Activated T-cell treated with anti-CD3 and anti-CD28 coated beads for 48 hours (primary cell): Measurements from ENCODE around the gene NPSR1.
"Not testable (repeated sequence)": the region's sequence is repeated elsewhere in the genome, so short reads cannot be mapped to it uniquely, and the experiment has no call there.

Experiments
- DNase-seq: peaks from one replicate; pipeline ENCODE4 v3.0.0-alpha.2; 2020; ENCODE audit warnings: low read depth

NPSR1 gene

DNA sequence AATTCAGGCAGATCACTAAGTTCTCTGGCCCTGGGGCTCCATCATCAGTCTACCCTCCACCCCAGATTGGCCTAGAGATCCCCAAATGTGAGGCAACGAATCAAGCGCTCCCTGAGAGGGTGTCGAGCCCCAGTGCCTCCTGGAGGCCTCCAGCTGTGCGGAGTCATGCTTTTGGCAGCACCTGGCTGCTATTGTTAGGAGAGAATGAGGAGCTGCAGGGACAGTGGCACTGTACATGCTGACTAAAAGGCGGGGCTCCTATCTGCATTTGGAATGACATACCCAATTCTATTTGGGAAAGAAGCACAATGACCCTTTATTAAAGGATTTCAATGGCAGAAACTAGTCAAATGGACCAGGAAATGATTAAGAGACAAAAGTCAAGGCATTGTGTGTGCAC, 217.5 kb downstream of the NPSR1 start:
- DNase-seq, result no peak

DNA sequence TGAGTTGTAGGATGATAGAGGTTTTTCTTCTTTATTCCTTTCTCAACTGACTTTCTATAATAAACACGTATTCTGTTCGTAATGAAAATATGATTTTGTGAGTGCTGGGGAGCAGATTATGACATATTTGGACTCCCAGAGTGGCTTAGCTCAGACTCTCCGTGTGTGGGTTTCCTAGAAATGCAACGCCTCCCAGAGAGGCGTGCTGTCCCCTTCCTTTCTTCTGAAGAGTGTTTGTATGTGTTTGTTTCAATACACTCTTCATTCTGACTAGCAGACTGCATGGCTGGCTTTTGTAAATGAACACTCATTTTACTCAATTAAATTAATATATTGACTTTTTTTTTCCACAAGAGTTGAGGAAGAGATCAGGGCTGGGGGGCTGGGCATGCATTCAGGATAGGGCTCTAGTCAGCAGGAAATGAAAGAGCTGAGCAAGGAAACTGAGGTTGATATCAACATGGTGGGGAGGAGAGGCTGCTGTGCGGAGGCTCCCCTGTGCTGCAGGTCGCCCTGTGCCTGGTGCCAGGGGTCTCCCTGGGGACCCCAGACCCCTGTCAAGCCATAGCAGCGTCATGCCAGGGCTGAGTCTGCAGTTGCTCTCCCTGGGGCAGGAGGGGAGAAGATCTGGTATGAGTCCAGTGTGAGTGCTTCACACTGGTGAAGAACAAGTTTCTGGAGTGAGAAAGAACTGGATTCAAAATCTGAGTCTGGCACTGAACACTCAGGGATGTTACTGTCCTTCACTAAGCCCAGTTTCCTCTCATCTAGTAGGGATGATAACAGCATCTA, 221.1 kb downstream of the NPSR1 start:
- not testable (repeated sequence) for DNase-seq

DNA sequence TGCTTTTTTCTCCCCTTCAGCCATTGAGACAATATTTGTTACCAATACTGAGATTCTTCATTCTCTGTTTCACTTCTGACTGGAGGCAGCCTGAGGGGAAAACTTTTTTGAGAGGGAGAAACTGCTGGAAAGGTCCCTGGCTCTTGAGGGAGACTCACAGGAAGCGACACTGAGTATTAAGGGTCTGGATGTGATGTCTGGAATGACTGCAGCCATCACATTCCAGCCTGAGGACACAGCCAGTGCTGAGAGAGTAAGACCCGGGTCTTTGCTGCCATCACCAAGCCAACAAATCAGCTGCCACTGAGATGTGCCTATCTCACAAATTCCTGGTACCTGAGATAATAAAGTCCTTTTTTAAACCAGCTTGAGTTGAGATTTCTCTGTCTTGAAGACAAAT, 221.9 kb downstream of the NPSR1 start:
- no peak for DNase-seq

DNA sequence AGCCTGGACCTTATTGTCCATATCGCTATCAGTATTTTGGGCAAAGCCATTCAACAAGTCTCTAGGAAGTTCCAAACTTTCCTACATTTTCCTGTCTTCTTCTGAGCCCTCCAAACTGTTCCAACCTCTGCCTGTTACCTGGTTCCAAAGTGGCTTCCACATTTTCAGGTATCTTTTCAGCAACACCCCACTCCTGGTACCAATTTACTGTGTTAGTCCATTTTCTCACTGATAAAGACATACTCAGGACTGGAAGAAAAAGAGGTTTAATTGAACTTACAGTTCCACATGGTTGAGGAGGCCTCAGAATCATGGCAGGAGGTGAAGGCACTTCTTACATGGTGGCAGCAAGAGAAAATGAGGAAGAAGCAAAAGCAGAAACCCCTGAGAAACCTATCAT, 225.8 kb downstream of the NPSR1 start:
- not testable (repeated sequence) for DNase-seq

DNA sequence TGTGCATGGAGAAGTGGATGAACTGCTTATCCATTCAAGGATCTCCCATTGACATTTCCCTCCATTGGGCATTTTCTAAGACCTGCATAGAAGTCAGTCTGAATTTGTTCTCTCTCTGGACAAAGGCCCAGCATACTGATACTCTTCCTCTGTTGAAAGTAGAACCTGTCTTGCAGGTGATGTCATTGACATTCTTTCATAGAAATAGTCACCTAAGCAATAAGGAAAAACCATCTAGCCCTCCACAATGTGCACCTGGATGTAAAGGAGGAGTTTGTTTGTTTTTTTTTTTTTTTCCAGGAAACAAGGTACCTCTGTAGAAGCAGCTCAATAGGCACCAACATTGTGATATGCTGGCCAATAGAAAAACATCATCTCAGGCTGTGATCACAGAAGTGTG, 228.8 kb downstream of the NPSR1 start:
- DNase-seq, result no peak

DNA sequence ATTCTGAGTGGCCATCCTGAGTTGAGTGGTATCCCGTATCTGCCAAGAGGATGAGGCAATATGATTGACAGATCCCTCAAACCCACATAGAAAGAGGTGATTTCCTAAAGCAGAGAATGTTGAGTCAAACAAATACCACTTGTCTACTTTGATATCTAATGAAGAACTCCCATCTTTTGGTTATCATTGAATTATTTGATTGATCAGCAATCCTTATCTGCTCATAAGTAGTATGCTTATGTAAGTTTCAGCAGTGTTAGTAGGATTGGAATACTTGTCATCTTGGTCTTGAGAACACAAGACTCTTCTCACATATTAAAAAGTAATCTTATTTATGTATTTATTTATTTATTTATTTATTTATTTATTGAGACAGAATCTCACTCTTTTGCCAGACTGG, 231.9 kb downstream of the NPSR1 start:
- DNase-seq, result no peak

DNA sequence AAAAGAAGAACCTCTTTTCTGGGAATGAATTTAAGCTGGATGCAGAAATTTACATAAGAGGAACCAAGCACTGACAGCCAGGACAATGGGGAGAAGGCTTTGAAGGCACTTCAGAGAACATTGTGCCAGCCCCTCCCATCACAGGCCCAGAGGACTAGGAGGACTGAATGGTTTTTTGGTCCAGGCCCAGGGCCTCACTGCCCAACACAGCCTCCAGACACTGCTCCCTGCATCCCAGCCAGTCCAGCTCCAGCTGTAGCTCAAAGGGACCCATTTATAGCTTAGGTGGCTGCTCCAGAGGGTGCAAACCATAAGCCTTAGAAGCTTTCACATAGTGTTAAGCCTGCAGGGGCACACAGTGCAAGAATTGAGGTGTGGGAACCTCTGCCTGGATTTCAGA, 237.2 kb downstream of the NPSR1 start:
- no peak for DNase-seq
